BLaER1 (cell line): ENCODE measurements around the gene FUT6.
"Not testable (repeated sequence)": the region's sequence is repeated elsewhere in the genome, so short reads cannot be mapped to it uniquely, and the experiment has no call there.

Experiments used
- H3K27ac ChIP-seq: shearing (Covaris generic); formaldehyde crosslinking; 2 replicates; pipeline ENCODE4 v1.8.1; 2022
- H3K27me3 ChIP-seq: shearing (Covaris generic); formaldehyde crosslinking; 2 replicates; pipeline ENCODE4 v1.8.1; 2022
- H3K36me3 ChIP-seq: shearing (Covaris generic); formaldehyde crosslinking; 2 replicates; pipeline ENCODE4 v1.8.1; 2022
- H3K4me1 ChIP-seq: shearing (Covaris generic); formaldehyde crosslinking; 2 replicates; pipeline ENCODE4 v1.8.1; 2022
- H3K4me2 ChIP-seq: shearing (Covaris generic); formaldehyde crosslinking; 2 replicates; pipeline ENCODE4 v1.8.1; 2022
- H3K4me3 ChIP-seq: shearing (Covaris generic); formaldehyde crosslinking; 2 replicates; pipeline ENCODE4 v1.8.1; 2022
- H3K9ac ChIP-seq: shearing (Covaris generic); formaldehyde crosslinking; 2 replicates; pipeline ENCODE4 v1.8.1; 2022
- H3K9me3 ChIP-seq: shearing (Covaris generic); formaldehyde crosslinking; 2 replicates; pipeline ENCODE4 v1.8.1; 2022
- H4K20me1 ChIP-seq: shearing (Covaris generic); formaldehyde crosslinking; 2 replicates; pipeline ENCODE4 v1.8.1; 2022
- Cebpa-rat ChIP-seq: shearing (Covaris generic); IDR thresholded peaks from 2 replicates; pipeline ENCODE4 v1.8.1; 2022

Gene FUT6

GRCh38 chr19:5839065-5840017, at the start of gene FUT6:
FUT6 (minus strand) TSS chr19:5839702; CDS start chr19:5832567, 7,135 bp downstream.
- Histone ChIP-seq H3K9me3 (no peaks in the 10 kb centered on the region), H3K4me1 (peaks cover 31% of the 10 kb centered on the region), H3K27ac (no peak within 1 kb of the TSS), H4K20me1 (no peaks in the 10 kb centered on the region), H3K4me2 (peak within 1 kb of the TSS; percentile 52), H3K27me3 (no peaks in the 10 kb centered on the region; the same call in 1 of the 2 replicates), H3K9ac (no peak within 1 kb of the TSS), H3K36me3 (no peaks in the 10 kb centered on the region), H3K4me3 (no peak within 1 kb of the TSS)
- no peak for TF ChIP-seq Cebpa-rat

- H3K4me1 ChIP-seq = peaks cover 14% of the 10 kb centered on the region
- not testable (repeated sequence) for H3K36me3 ChIP-seq, H3K27ac ChIP-seq, H3K4me3 ChIP-seq, H3K4me2 ChIP-seq, H3K27me3 ChIP-seq, H3K9ac ChIP-seq, H4K20me1 ChIP-seq, H3K9me3 ChIP-seq
Observed at GRCh38 chr19:5884065-5884811, 44.7 kb upstream of the FUT6 start.

- H3K27ac ChIP-seq = not testable (repeated sequence)
Observed at GRCh38 chr19:5883157-5883873, 43.8 kb upstream of the FUT6 start.

GRCh38 chr19:5882421-5882968, 43.0 kb upstream of the FUT6 start:
- no peaks in the 10 kb centered on the region for H3K9me3 ChIP-seq
- peaks cover 19% of the 10 kb centered on the region for H3K4me1 ChIP-seq
- no peaks in the 10 kb centered on the region for H4K20me1 ChIP-seq
- H3K9ac ChIP-seq = no peak overlapping the region
- H3K36me3 ChIP-seq = no peaks in the 10 kb centered on the region
- H3K4me3 ChIP-seq = no peak overlapping the region
- no peak overlapping the region for H3K4me2 ChIP-seq
- H3K27me3 ChIP-seq = no peaks in the 10 kb centered on the region
- TF ChIP-seq Cebpa-rat = no peak
- H3K27ac ChIP-seq = no peak overlapping the region

More at GRCh38 chr19:5883157-5883873, 43.8 kb upstream of the FUT6 start:
- H3K9me3 ChIP-seq, H3K4me3 ChIP-seq, H3K4me2 ChIP-seq, H3K36me3 ChIP-seq, H3K27me3 ChIP-seq, H4K20me1 ChIP-seq, H3K9ac ChIP-seq: not testable (repeated sequence)
- H3K4me1 ChIP-seq = peaks cover 14% of the 10 kb centered on the region

DNA sequence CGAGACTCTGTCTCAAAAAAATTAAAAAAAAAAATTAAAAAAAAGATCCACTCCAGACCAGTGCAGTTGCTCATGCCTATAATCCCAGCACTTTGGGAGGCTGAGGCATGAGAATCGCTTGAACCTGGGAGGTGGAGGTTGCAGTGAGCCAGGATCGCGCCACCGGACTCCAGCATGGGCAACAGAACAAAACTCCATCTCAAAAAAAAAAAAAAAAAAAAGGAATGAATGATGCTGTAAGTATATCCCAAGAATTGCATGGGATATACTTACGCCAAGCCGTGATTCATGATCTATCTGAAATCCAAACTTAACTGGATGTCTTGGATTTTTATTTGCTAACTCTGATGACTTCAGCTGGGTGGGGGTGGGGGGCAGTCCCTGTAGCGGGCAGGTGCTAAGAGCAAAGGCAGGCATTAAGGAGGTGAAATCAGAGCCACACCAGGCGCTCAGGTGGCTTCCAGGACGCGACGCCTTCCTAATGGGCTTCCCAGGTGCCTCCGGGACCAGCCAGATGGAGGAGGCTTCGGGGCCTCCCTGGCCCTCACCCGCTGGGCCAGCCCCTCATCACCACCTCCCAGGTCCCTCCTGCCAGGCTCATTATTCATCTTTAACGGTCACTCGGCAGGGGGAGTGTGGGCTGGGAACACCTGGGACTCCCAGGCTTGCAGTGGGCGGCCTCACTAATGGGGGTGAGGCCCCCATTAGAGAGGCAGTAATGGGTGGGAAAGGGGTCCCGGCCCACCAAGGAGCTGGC, 42.2 kb upstream of the FUT6 start:
- Histone ChIP-seq H3K27me3 (no peaks in the 10 kb centered on the region), H3K4me3 (no peak overlapping the region), H3K27ac (no peak overlapping the region), H4K20me1 (no peaks in the 10 kb centered on the region), H3K36me3 (no peaks in the 10 kb centered on the region), H3K4me1 (peaks cover 20% of the 10 kb centered on the region), H3K9ac (no peak overlapping the region), H3K9me3 (no peaks in the 10 kb centered on the region), H3K4me2 (no peak overlapping the region)
- TF ChIP-seq Cebpa-rat = no peak

GRCh38 chr19:5880604-5881078, 41.1 kb upstream of the FUT6 start:
- Histone ChIP-seq H3K27ac (no peak overlapping the region), H3K27me3 (no peaks in the 10 kb centered on the region), H3K36me3 (no peaks in the 10 kb centered on the region), H4K20me1 (no peaks in the 10 kb centered on the region), H3K4me3 (no peak overlapping the region), H3K9ac (no peak overlapping the region), H3K9me3 (no peaks in the 10 kb centered on the region), H3K4me1 (peaks cover 20% of the 10 kb centered on the region), H3K4me2 (peak overlapping the region; percentile 42)
- TF ChIP-seq Cebpa-rat = no peak

DNA sequence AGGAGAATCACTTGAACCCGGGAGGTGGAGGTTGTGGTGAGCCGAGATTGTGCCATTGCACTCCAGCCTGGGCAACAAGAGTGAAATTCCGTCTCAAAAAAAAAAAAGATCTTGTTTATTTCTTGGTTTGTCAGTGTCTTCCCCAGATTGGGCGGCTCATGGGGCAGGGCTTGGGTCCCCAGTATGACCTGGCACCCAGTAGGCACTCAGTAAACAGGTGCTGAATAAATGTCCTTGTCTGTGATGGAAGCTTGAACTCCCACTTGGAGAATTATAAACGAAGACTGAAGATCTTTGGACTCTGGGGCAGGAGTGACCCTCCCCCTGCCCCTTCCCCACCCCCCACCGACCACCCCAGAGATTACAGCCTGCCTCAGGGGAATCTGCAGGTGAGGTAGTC, 40.7 kb upstream of the FUT6 start:
- Histone ChIP-seq H3K4me2 (no peak overlapping the region), H3K36me3 (no peaks in the 10 kb centered on the region), H3K4me3 (no peak overlapping the region), H3K27ac (no peak overlapping the region), H3K4me1 (peaks cover 20% of the 10 kb centered on the region), H3K9me3 (no peaks in the 10 kb centered on the region), H3K9ac (no peak overlapping the region), H4K20me1 (no peaks in the 10 kb centered on the region), H3K27me3 (no peaks in the 10 kb centered on the region)
- TF ChIP-seq Cebpa-rat = no peak

- no peaks in the 10 kb centered on the region for H4K20me1 ChIP-seq
- no peak overlapping the region for H3K9ac ChIP-seq
- 0 out of 2 replicates have a peak overlapping the region, but pooled peaks have one; percentile 11 for H3K4me2 ChIP-seq
- H3K4me3 ChIP-seq = no peak overlapping the region
- no peaks in the 10 kb centered on the region for H3K36me3 ChIP-seq
- H3K27ac ChIP-seq = no peak overlapping the region
- TF ChIP-seq Cebpa-rat = no peak
- H3K9me3 ChIP-seq = no peaks in the 10 kb centered on the region
- no peaks in the 10 kb centered on the region for H3K27me3 ChIP-seq
- peaks cover 20% of the 10 kb centered on the region for H3K4me1 ChIP-seq
Observed at GRCh38 chr19:5877882-5878281, 38.4 kb upstream of the FUT6 start.

GRCh38 chr19:5877427-5877826, 37.9 kb upstream of the FUT6 start:
- Histone ChIP-seq H3K36me3 (no peaks in the 10 kb centered on the region), H3K4me2 (0 out of 2 replicates have a peak overlapping the region, but pooled peaks have one; percentile 11), H4K20me1 (no peaks in the 10 kb centered on the region), H3K9me3 (no peaks in the 10 kb centered on the region), H3K9ac (no peak overlapping the region), H3K4me1 (peaks cover 20% of the 10 kb centered on the region), H3K4me3 (no peak overlapping the region), H3K27ac (no peak overlapping the region), H3K27me3 (no peaks in the 10 kb centered on the region)
- no peak for TF ChIP-seq Cebpa-rat

GRCh38 chr19:5874496-5874895, 35.0 kb upstream of the FUT6 start:
- H4K20me1 ChIP-seq, H3K9me3 ChIP-seq, H3K4me3 ChIP-seq, H3K27ac ChIP-seq, H3K36me3 ChIP-seq, H3K27me3 ChIP-seq, H3K4me2 ChIP-seq, H3K4me1 ChIP-seq, H3K9ac ChIP-seq: not testable (repeated sequence)
